ENCODE results near the gene OR51I2.

The OR51I2 gene

DNA sequence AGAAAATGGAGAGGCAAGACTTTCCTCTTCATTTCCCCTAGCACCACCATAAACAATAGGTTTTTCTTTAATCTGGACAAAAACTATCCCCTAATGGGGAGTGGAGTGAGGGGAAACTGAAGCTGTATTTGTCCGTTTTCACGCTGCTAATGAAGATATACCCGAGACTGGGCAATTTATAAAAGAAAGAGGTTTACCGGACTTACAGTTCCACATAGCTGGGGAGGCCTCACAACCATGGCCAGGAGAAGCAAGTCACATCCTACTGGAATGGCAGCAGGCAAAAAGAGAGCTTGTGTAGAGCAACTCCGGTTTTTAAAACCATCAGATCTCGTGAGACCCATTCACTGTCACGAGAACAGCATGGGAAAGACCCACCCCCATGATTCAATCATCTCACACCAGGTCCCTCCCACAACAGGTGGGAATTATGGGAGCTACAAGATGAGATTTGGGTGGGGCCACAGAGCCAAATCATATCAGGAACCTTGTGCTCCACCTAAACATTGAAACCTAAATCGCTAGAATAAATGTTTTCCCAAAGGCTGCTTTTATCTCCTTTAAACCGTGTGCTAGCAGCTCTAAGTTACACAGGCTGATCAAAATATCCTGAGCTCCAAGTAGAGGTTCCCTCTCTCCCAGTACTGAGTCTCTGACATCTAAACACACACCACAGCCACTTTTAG is 56.4 kb downstream of the OR51I2 start:
- no peak for DNase-seq (ENCODE audit: low read depth in 2 of 2, low spot score in 1 of 2)
